HAP-1 (cell line): ENCODE data around the gene AMBP.

Source experiments
- DNase-seq, 2 experiments: peaks; one replicate each; pipeline ENCODE4 v3.0.0-alpha.2; 2016 to 2020; ENCODE audit warnings: low spot score in 2 of 2
- H3K27me3 ChIP-seq: fragments of 250-450 bp; sonication (Bioruptor Pico); 2 replicates; pipeline ENCODE4 v1.5.1; 2020; ENCODE audit warnings: low read depth, mild to moderate bottlenecking, moderate library complexity
- H3K36me3 ChIP-seq: fragments of 250-450 bp; sonication (Bioruptor Pico); replicated peaks from 2 replicates; pipeline ENCODE4 v1.5.1; 2020; ENCODE audit warnings: mild to moderate bottlenecking
- H3K4me1 ChIP-seq: fragments of 250-450 bp; sonication (Bioruptor Pico); 2 replicates; pipeline ENCODE4 v1.5.1; 2020; ENCODE audit warnings: mild to moderate bottlenecking
- H3K4me3 ChIP-seq: fragments of 250-450 bp; sonication (Bioruptor Pico); 2 replicates; pipeline ENCODE4 v1.5.1; 2020; ENCODE audit warnings: mild to moderate bottlenecking, moderate library complexity
- H3K9me3 ChIP-seq: fragments of 250-450 bp; sonication (Bioruptor Pico); 2 replicates; pipeline ENCODE4 v1.5.1; 2020; ENCODE audit warnings: mild to moderate bottlenecking, moderate library complexity
- in situ Hi-C: fragments of 300-500 bp; cut with MboI; formaldehyde crosslinking; loops from 3 replicates; pipeline ENCODE4 v1.14.3; 2020; ENCODE audit warnings: low sequenced_read_pairs, inconsistent platforms, mixed read lengths

The AMBP gene

DNA sequence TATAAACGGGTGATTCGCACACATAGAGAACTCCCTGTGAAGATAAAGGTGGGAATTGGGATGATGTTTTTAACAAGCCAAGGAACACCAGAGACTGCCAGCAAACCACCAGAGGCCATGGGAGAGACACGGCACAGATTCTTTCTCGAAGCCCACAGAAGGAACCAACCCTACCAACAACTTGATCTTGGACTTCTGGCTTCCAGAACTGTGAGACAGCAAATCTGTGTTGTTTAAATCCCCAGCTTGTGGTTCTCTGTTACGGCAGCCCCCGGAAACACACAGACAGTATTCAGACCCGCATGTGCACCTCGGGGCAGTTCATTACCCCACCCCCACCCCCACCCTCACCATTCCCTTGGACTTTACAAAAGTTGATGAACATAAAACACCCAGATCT is 12.8 kb downstream of the AMBP start:
- Histone ChIP-seq H3K27me3 (peaks cover 11% of the 10 kb centered on the region; the same call in 1 of the 2 replicates), H3K4me1 (no peaks in the 10 kb centered on the region), H3K4me3 (no peak overlapping the region), H3K9me3 (no peaks in the 10 kb centered on the region), H3K36me3 (no peaks in the 10 kb centered on the region)
- in situ Hi-C loops: no loop called here
- no peak for DNase-seq

DNA sequence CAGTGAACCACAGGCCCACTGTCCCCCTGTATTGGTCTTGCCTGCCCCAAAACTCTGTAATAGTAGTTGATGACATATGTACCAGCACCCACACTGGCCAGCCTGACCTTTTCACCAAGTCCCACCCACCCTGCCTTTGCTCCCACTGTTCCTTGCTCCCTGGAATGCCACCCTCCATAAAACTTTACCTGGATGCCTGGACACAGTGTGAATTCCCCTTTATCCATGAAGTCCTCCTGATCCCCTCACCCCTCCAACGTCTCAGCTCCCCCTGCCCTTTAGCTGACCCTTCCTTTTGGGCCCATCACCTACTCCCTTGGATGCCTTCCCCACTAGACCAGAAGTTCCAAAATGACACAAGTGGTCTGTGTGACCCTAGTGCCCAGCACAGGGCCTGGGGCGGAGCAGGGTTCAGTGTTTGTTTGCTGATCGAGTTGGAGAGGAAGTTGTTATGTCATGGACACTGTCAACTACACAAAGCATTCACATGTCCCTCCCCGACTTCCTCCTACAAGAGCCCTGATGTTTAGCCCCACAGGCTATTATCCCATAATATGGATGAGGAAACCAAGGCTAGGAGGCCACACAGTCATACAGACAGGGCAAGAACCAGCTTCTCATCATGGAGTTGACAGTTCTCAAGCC is 16.1 kb downstream of the AMBP start:
- Histone ChIP-seq H3K27me3 (peaks cover 9% of the 10 kb centered on the region; the same call in 1 of the 2 replicates), H3K4me3 (no peak overlapping the region), H3K4me1 (no peaks in the 10 kb centered on the region), H3K36me3 (no peaks in the 10 kb centered on the region), H3K9me3 (no peaks in the 10 kb centered on the region)
- DNase-seq: peak in 1 of 2 experiments; percentile 3
- in situ Hi-C loops: no loop called here

DNA sequence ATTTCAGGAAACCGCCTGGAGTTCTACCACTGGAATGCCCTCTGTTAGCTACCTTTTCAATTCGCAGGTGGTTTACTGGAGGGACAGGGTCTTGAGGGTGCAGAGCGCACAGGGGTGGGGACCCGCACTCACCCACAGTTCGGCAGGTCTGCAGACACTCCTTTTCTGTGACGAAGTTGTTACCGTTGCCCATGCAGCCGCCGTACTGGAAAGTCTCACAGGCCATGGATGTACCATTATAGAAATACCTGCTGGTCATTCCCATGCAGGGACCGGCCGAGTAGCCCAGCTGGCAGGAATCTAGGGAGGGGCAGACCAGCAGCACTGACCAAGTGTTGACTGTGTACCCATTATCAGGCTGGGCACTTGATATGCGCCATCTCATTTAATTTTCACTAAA is 16.8 kb downstream of the AMBP start:
- H3K27me3 ChIP-seq: peaks cover 9% of the 10 kb centered on the region; the same call in 1 of the 2 replicates
- H3K9me3 ChIP-seq: no peaks in the 10 kb centered on the region
- peak in 1 of 2 experiments; percentile 5 for DNase-seq
- H3K4me3 ChIP-seq: no peak overlapping the region
- in situ Hi-C loops: no loop called here
- H3K4me1 ChIP-seq: no peaks in the 10 kb centered on the region
- no peaks in the 10 kb centered on the region for H3K36me3 ChIP-seq

DNA sequence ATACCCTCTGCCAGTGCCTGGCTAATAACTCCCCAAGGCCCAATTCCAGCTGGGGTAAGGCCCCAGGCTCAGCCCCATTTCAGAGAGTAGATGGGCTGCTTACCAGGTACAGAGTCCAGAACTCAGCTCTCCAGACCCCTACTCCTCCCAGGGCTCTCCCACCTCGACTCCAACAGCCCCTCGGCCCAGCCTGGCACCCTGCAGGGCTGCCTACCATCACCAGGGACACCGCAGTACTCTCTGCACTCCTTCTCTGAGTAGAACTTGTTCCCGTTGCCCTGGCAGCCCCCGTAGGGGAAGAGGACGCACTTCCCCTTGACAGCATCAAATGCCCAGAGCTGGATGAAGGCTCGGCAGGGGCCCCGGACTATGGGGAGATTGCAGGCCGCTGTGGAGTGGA is 17.4 kb downstream of the AMBP start:
- no peak overlapping the region for H3K4me3 ChIP-seq
- no peaks in the 10 kb centered on the region for H3K9me3 ChIP-seq
- H3K4me1 ChIP-seq: no peaks in the 10 kb centered on the region
- no peak for DNase-seq
- H3K27me3 ChIP-seq: peaks cover 4% of the 10 kb centered on the region; the same call in 1 of the 2 replicates
- in situ Hi-C loops: no loop called here
- H3K36me3 ChIP-seq: no peaks in the 10 kb centered on the region

DNA sequence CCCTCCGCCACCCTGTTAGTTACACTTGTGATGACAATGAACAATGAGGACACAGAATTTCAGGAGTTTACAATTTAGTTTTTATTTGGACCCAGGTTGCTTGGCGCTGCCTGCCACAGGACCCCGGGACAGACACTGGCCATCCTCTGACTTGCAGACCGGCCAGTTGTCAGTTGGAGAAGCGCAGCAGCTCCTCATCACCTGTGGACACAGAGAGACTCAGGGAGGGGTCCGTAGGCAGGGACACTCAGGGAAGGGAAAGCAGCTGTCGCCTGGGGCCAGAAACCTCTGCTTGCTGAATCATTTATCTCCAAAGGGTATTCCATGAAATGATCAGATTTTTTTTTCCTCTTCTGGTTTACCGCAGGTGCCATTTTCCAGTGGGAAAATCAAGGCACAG is 18.0 kb downstream of the AMBP start:
- H3K36me3 ChIP-seq: no peaks in the 10 kb centered on the region
- H3K4me1 ChIP-seq: no peaks in the 10 kb centered on the region
- in situ Hi-C loops: no loop called here
- DNase-seq: peak in 1 of 2 experiments; percentile 6
- peaks cover 4% of the 10 kb centered on the region; the same call in 1 of the 2 replicates for H3K27me3 ChIP-seq
- H3K9me3 ChIP-seq: no peaks in the 10 kb centered on the region
- no peak overlapping the region for H3K4me3 ChIP-seq

DNA sequence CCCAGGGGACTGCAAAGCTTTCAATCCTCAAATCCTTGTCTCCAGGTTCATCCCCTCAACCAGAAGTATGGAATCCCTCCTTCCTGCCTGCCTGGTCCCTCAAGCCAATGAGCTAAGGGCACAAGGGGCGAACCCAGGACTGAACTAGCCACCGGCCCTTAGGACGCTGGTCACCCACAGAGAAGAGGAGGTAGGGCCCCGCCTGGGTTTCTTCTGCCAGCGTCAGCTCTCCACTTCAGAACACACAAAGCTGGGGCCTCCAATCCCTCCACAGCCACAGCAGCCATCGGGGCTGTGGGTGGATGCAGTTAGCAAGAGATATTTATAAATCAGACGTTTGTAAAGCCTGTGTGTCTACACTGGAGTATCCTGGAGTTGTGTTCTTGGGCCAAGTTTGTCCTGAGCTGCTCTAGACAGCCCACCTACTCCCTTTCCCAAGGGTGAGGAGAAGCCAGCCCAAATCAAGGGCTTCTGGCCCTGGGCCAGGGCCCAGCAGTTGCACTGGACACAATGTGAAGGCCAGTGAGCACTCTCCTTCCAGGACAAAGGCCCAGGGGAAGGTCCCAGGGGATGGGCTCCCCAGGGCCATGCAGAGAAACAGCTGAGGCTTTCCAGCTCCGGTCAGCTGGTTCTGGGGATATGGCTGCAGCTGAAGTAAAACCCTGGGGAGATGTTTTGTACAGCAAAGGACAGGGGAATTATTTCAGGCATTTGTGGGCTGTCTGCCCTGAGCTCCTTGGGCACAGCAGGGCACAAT is 18.9 kb downstream of the AMBP start:
- Histone ChIP-seq H3K36me3 (no peaks in the 10 kb centered on the region), H3K4me1 (no peaks in the 10 kb centered on the region), H3K27me3 (peaks cover 2% of the 10 kb centered on the region; the same call in 1 of the 2 replicates), H3K4me3 (no peak overlapping the region), H3K9me3 (no peaks in the 10 kb centered on the region)
- no peak for DNase-seq
- in situ Hi-C loops: no loop called here

DNA sequence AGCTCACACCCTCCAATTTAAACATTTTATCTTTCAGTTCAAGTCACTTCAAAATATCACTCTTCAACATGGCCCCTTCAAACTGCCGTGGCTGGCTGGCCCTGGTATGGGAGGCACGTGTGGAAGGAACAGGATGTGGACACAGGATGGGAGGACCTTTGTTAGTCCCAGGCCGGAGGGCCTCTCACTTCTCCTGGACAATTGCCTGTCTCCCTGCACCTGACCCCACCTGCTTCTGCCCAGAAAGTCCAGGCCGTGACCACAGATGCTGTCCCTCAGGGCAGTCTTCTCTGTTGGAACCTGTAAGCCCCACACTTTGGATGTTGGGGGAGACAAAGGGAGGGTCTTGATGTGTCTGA is 19.4 kb downstream of the AMBP start:
- no peak for DNase-seq

DNA sequence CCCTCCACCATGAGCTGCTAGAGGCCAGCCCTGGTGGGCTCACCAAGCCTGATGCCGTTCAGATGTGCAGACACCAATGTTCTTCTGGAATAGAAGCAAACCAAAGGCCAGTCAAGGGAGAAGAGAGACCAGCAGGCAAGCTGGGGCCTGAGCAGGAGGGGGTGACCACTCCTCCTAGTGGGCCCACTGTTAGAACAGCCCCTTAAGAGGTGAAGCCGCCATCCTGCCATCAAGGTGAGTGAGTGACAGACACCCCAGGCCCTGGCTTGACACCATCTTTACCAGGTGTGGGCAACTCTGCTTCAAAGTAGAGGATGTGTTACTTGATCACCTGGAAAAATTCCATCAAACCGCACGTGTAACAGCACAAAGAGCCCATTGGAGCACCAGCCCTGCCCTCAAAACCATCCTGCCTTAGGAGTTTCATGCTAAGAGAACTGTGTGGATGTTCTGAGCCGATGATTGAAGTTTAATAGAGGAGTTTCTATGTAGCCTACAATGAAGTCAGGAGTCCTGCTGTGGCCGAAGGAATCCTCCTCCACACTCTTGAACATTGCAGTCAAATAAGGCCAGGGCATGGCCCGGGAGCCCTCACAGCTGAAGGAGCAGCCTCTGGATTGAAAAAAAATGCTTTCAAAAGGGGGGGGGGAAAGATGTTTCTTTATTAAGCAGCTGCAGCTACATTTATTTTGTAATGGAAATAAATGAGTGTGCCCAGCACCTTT is 20.8 kb downstream of the AMBP start:
- peak in 1 of 2 experiments; percentile 5 for DNase-seq
- Histone ChIP-seq H3K36me3 (no peaks in the 10 kb centered on the region), H3K27me3 (no peaks in the 10 kb centered on the region), H3K9me3 (no peaks in the 10 kb centered on the region), H3K4me3 (no peak overlapping the region), H3K4me1 (no peaks in the 10 kb centered on the region)
- in situ Hi-C loops: no loop called here

More for the DNA sequence above, 19.4 kb downstream of the AMBP start:
- in situ Hi-C loops: no loop called here
- Histone ChIP-seq H3K9me3 (no peaks in the 10 kb centered on the region), H3K36me3 (no peaks in the 10 kb centered on the region), H3K4me1 (no peaks in the 10 kb centered on the region), H3K27me3 (no peaks in the 10 kb centered on the region), H3K4me3 (no peak overlapping the region)

DNA sequence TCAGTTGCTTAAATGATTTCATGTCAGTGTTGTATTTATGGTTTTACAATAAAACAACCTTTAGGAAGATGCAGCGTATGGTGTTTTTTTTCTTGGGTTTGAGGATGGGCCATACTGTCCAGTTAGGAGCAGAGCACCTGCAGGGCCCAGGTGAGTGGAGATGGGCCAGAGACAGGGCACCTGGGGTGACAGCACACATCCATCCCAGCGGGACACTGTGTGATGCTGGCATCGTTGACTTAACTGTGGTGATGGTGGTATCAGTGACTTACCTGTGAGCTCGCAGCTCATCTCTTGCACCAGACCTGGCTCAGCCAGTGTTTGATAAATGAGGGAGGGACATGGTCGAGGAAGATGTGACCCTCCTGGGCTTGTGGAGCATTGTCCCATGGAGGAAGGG is 21.6 kb downstream of the AMBP start:
- Histone ChIP-seq H3K4me3 (no peak overlapping the region), H3K4me1 (no peaks in the 10 kb centered on the region), H3K27me3 (no peaks in the 10 kb centered on the region), H3K36me3 (no peaks in the 10 kb centered on the region), H3K9me3 (no peaks in the 10 kb centered on the region)
- DNase-seq: no peak
- in situ Hi-C loops: no loop called here

DNA sequence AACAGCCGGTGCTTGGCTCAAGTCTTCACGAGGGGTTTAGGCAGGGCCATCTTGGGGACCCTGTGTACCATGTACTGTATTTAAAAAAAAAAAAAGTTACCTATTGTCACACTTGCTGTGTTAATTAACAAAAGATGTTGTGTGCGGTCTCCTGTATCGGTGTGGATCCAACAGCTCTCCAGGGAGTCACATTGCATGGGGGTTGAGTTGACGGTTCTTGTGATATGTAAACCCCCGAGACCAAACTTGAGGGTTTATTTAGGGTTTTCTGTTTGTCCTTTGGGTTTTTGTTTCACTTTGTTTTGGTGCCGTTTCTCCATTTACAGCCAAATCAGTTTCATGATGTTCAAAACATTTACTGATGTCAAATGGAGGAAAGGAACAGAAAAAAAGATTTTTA is 22.2 kb downstream of the AMBP start:
- Histone ChIP-seq H3K27me3 (no peaks in the 10 kb centered on the region), H3K4me1 (no peaks in the 10 kb centered on the region), H3K36me3 (no peaks in the 10 kb centered on the region), H3K9me3 (no peaks in the 10 kb centered on the region), H3K4me3 (no peak overlapping the region)
- in situ Hi-C loops: no loop called here
- DNase-seq: no peak

DNA sequence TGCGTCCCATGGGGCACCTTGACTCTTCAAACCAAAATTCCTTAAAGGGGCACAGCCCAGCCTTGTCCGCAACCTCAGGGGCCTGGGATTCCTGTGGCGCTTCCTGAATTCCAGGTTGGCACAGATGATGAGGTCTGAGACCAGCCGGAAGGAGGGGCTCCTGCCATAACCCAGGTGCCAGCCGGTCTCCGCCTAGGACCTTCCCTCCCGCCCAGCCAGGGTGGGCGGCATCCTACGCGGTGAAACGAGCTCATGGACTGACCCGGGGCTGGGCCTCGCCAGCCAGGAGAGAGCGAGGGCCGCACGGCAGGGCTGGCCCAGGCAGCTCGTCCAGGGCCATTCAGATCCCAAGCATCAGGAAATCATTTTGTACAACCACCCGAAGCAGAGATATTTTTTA is 23.0 kb downstream of the AMBP start:
- H3K36me3 ChIP-seq: peaks cover 8% of the 10 kb centered on the region
- H3K9me3 ChIP-seq: no peaks in the 10 kb centered on the region
- in situ Hi-C loops: no loop called here
- no peaks in the 10 kb centered on the region for H3K4me1 ChIP-seq
- H3K4me3 ChIP-seq: no peak overlapping the region
- H3K27me3 ChIP-seq: no peaks in the 10 kb centered on the region
- DNase-seq: no peak

DNA sequence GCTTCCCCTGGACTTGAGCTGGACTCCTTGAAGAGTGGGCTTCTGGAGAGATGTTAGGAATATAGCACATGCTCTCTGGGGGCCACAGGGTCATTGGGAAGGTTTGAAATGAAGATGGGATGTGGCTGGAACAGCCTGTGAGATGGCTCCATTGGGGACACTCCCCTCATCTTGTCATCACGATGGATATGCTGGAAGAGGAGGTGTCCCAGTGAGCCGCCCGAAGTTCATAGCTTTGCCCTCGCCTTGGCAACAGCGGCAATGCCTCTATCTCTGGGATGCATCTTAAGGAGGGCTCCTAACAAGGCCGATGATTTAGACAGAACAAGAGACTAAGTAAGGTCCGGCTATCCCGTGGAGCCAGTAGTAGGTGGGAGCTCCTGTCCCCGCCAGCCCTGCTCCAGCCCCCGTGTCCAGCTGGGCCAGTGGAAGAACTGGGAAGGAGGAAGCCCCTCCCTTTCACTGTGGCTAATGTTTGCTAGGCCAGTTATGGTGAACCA is 23.9 kb downstream of the AMBP start:
- Histone ChIP-seq H3K9me3 (no peaks in the 10 kb centered on the region), H3K27me3 (no peaks in the 10 kb centered on the region), H3K4me3 (no peak overlapping the region), H3K4me1 (no peaks in the 10 kb centered on the region), H3K36me3 (peaks cover 13% of the 10 kb centered on the region)
- DNase-seq: no peak
- in situ Hi-C loops: no loop called here

DNA sequence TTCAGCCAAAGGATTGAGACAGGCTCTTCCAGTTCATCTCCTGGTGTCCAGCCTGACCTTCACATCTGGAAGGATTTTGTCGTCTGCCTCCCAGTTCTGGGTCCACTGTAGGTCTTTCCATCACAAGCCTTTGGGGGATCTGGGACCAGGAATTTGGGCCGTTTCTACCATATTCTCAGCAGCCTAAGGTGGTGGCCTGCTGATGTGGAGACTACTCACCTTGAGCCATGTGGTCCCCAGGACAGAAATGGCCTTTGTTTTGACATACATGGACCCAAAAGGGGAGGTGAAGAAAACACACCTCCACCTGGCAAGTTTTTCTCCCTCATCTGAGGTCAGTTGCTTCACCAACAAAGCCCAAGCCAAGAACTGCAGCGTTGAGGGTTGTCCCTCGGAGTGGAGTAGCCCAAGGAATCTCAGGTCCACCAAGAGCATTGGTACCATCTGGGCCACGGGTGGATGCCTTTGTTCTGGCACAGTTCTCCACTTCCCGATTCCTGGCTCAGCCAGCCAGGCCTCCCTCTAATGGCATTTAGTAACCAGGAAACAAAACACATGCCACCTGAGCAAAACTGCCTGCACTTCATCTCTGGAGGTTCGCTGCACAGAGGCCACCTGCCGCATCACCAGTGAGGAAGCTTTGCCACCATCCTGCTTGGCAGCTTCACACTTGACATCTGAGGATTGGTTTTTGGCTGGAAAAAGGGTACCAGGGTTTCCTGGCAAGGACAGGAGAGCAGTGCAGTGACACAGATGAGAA is 24.7 kb downstream of the AMBP start:
- Histone ChIP-seq H3K4me1 (no peaks in the 10 kb centered on the region), H3K4me3 (no peak overlapping the region), H3K9me3 (no peaks in the 10 kb centered on the region), H3K36me3 (peaks cover 21% of the 10 kb centered on the region), H3K27me3 (no peaks in the 10 kb centered on the region)
- in situ Hi-C loops: no loop called here
- no peak for DNase-seq
